B cell (primary cell): ENCODE data around the gene ZNRF2.

Source experiments
- EZH2 ChIP-seq: IDR thresholded peaks from 2 replicates; pipeline ENCODE4 v1.6.1; 2012; ENCODE audit warnings: borderline replicate concordance, low read depth, mild to moderate bottlenecking, moderate library complexity, low read length; ENCODE audit not compliant: insufficient read depth, poor library complexity, severe bottlenecking
- TF ChIP-seq, protein P1 (sequence below): fragments of 200-600 bp; IDR thresholded peaks from one replicate; pipeline ENCODE4 v1.8.0; 2022; ENCODE audit warnings: antibody characterized with exemption, mild to moderate bottlenecking

DNA sequence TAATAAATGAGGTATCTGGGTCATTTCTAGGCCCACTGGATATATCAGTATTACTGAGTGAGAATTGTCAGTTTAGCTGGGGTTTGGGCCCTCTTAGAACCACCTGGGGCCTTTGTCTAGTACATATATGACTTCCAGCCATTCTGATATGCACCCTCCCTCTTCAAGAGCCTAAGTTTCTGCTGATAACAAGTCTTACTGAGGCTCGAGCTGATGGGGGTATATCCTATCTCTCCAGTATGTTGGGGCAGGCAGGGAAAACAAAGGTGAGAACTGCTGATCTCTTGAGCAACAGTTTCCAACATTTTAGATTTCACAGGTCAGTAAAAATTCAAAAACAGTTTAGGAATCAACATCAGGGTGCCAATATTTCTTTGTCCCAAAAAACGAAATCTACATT, 10.8 kb upstream of the ZNRF2 start:
- TF ChIP-seq, protein P1, sequence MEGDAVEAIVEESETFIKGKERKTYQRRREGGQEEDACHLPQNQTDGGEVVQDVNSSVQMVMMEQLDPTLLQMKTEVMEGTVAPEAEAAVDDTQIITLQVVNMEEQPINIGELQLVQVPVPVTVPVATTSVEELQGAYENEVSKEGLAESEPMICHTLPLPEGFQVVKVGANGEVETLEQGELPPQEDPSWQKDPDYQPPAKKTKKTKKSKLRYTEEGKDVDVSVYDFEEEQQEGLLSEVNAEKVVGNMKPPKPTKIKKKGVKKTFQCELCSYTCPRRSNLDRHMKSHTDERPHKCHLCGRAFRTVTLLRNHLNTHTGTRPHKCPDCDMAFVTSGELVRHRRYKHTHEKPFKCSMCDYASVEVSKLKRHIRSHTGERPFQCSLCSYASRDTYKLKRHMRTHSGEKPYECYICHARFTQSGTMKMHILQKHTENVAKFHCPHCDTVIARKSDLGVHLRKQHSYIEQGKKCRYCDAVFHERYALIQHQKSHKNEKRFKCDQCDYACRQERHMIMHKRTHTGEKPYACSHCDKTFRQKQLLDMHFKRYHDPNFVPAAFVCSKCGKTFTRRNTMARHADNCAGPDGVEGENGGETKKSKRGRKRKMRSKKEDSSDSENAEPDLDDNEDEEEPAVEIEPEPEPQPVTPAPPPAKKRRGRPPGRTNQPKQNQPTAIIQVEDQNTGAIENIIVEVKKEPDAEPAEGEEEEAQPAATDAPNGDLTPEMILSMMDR = no peak
- no peak for TF ChIP-seq EZH2
